GM12891 (cell line): ENCODE measurements around the gene THEM5.

Experiments used
- POLR2A ChIP-seq: IDR thresholded peaks from 2 replicates; pipeline ENCODE4 v1.6.1; 2011; ENCODE audit warnings: low read depth, low read length, control low read depth
- POLR2AphosphoS5 ChIP-seq: IDR thresholded peaks from 2 replicates; pipeline ENCODE4 v1.6.1; 2011; ENCODE audit warnings: low read depth, low read length, control low read depth

DNA sequence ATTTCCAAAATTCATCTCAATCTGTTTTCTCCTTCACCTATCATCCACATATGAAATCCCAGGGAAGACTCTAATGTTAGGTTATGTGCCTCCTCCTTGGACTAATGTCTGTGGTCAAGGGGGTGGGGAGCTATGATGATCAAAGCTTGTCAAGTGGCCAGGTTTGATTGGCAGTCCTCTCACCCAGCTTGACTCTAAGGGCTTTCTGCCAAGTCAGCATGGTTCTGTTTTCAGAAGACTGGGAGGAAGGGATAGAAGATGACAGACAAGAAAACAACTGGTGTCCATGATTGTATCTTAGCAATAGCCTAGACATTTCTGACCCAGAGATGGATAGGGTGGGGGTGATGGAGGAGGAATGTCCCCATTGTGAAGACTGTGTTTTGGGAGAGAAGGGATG, 9.1 kb upstream of the THEM5 start:
- no peak for TF ChIP-seq POLR2A
- no peak for TF ChIP-seq POLR2AphosphoS5
